OCI-M1 (cell line): ENCODE measurements around the gene PHACTR1.

Experiments
- DNase-seq: peaks from one replicate; lab custom pipeline; 2025; lab: John Stamatoyannopoulos, UW

The PHACTR1 gene

GRCh38 chr6:13267142-13267651 is 550.6 kb downstream of the PHACTR1 start:
- peak; percentile 69 for DNase-seq

DNA sequence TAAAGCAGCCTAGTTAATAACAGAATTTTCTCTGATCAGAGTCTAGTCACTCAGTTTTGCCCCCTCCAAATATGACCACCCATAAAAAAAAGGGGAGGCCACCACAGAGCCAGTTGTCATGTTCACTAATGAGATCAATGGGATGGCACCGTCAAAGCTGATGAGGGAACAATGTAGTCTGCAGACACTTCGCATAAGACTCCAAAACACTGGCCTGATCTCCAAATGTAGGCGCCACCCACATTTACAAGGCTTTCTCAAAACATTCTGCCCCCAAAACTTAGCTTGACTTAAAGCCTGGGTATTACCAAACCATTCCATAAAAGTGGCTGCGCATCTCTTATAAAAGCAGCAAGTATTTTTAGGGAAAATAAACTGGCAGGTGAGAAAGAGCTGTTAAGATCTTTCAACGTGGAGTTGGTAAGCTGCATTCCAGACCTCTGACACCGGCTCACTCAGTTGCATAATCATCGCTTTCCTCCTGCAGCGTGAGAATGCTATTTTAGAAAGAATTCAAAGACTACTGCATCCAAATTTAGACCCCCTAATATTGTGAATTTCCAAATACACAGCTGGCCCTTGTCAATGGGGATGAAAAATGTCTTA is 552.4 kb downstream of the PHACTR1 start:
- DNase-seq: no peak

DNA sequence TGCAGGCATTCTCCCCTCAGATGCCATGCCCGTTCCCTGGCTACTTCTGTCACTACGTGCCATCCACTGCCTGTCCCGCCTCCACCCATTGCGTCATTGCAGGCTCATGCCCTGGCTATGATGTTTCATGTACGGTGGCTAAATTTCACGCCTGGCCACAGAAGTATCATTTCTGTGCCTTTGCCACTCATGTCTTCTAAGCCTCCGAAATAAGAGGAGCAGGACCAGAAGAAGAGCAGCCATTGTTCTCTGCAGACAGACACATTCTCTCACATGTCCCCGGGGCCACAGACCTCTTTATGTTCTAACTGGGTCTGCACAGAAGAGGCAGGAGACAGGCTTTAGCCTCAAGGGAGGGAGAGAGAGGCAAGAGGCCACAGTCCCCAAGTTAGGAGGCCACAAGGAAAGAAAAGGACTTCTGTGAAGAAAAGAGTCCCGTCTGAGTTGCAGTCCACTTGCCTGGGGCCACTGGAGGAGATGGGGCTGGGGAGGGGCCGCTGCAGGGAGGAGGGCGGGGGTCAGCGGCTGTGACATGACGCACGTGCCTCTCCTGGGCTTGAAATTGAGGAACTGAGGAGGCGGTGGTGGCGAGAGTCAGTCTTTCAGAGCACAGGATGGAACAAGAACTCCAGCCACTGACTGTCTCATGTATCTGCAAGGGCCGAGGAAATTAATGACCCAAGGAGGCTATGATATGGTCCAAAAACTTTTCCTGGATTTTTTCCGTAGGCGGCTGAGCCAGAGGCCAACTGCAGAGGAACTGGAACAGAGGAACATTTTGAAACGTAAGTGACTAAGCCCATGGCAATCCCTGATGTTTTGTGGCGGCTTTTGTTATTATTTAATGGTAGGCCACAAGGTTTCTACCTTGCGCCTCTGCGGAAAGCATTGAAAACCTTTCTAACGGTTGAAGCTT is 555.8 kb downstream of the PHACTR1 start:
- DNase-seq: peak; percentile 94

GRCh38 chr6:13273202-13273930 is 556.8 kb downstream of the PHACTR1 start:
- peak; percentile 80 for DNase-seq

- peak; percentile 93 for DNase-seq
These were observed 557.6 kb downstream of the PHACTR1 start for GRCh38 chr6:13273931-13274706.

- no peak for DNase-seq
These were observed 558.3 kb downstream of the PHACTR1 start for GRCh38 chr6:13274707-13275434.

- no peak for DNase-seq
These were observed 558.9 kb downstream of the PHACTR1 start for GRCh38 chr6:13275435-13275989.

GRCh38 chr6:13277231-13277630 is 560.7 kb downstream of the PHACTR1 start:
- DNase-seq: no peak

DNA sequence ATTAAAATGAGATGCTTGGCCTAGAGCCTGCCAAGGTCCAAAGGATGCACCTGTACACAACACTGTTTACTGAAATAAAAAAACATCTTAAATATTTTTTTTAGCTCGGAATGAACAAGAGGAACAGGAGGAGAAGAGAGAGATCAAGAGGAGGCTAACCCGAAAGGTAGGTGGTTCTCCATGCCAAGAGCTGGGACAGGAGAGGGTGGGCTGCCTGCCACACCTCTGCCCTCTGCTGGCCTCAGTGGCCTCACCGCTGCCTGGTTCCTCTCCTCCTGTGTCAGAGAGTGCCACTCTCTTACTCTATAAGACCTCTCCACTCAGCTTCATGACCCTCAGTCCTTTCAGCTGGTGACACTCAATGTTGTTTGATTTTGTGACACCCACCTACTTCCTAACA is 561.6 kb downstream of the PHACTR1 start:
- DNase-seq: peak; percentile 14

GRCh38 chr6:13278991-13279390 is 562.4 kb downstream of the PHACTR1 start:
- DNase-seq: no peak

DNA sequence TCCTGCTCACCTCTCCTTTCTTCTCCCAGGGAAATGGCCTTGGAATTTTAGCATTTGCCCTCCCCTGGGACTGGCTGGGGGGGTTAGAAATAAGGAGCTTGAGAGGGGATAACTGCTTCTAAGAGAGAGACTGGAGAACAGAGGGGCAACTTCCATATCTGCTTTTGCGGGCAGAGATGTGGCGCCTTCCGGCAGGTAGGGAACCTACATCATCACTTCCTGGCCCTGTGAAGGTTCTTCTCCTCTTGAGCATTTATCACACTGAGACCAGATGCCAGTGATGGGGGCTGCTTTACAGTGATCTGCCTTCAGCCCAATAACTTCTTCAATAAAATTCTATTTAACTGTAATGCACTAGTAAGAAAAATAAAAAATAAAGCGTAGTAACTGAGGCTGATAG is 563.7 kb downstream of the PHACTR1 start:
- DNase-seq: no peak

DNA sequence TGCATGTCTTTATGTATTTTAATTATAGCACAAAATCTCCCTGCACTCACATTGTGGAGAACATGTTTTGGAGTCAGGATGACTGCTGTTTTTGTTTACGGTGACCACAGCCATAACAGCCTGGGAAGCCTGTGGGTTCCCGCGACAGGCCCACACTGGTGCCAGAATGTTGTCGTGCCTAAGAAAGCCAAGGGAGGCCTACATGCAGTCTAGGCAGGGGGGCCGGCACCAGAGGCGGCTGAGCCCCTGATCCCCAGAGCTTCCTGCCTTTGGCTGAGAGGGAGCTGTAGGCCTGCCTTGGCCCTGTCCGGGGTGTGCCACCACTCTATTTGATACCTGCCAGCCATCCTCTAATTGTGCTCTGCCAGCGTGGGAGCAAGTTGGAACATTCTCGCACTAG is 565.1 kb downstream of the PHACTR1 start:
- no peak for DNase-seq

GRCh38 chr6:13282393-13283069 is 566.0 kb downstream of the PHACTR1 start:
- DNase-seq: no peak

- DNase-seq: no peak
These were observed 566.8 kb downstream of the PHACTR1 start for GRCh38 chr6:13283331-13283730.

DNA sequence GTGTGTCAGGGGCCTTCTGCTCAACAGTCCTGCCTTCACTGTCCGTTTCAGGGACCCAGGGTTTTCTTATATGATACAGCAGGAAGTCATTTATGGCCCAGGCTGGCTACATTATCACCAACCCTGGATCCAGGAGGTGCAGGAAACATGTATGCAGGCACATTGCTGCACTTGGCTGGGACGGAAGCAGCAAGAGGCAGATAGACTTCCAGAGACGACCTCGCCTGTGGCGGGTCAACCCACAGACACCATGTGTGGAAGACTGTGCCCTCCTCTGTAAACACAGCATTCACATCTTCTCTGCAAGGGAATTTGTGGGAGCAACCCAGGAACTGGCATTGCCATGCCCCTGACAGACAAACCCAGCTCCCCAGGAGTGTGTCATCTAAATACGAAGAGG is 568.1 kb downstream of the PHACTR1 start:
- no peak for DNase-seq

DNA sequence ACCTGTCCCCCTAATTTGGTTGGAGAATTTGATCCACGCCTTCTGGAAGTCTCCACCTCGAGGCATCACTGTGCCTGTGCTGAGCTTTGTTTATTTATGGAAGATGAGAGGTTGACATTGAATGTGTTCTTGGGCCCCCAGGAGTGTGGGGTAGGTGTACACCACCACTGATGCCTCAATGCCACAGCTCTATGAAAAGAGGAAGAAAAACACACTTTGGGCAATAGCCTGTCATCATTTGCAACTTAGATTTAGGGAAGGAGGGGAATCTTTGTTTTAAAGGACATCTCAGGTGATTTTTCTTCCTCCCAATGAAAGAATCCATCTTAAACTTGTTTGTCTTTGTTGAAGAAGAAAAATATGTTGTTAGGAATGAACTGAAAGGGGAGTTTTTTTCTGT is 569.1 kb downstream of the PHACTR1 start:
- DNase-seq: no peak

DNA sequence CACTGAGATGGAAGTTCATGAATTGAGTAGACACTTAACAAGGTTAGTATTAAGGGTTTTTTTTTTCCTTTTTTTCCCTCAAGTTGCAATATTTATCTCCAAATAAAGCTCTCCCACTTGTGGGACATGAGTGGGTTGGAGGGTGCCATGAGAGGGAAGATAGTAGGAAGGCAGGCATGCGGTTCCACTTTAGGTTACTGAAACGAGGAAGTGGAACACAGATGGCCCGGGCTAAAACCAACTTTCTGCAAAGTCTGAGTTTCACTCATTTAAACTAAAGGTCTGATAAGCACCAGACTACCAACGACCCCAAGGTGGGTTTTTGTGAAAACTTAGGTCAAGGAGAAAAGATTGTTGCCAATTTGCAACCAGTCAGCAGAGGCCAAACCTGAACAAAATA is 569.6 kb downstream of the PHACTR1 start:
- peak; percentile 39 for DNase-seq

GRCh38 chr6:13287104-13287503 is 570.5 kb downstream of the PHACTR1 start:
- DNase-seq: no peak

DNA sequence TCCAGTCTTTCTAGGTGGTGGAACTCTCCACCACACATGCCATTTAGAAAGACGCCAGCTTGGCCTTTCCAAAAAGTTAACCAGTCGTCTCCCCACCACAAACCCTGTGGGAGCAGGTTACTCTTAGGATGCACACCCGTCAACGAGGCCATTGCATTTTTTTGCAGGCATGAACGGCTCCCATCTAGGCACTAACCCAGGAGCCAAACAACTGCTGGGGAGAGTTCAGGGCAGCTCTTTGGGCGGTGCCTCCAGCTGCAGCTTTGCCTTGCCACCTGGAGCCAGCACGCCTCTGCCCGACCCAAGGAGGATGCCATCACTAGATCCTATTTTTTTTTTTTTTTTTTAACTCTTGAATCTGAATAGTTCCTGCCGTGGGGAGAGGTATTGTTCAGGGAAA is 571.9 kb downstream of the PHACTR1 start:
- no peak for DNase-seq

GRCh38 chr6:13288969-13289391 is 572.4 kb downstream of the PHACTR1 start:
- DNase-seq: no peak
